Myocyte (in vitro differentiated cells): ENCODE results near the gene CLCA2. TPM values are rescaled to one million over a fixed set of nuclear protein-coding genes. Genes with fewer than 3 reads are reported as not detected.

ENCODE experiments used
- DNase-seq: peaks from one replicate; pipeline ENCODE4 v3.0.0-alpha.2; 2012; ENCODE audit warnings: low read depth
- total RNA-seq: library from RNA; depleted of rRNA; stranded (reverse); fragments of >200 nt; gene quantifications from 2 replicates; pipeline ENCODE4 v1.2.3, GENCODE V29; 2014

The CLCA2 gene
- total RNA-seq, 1 donor from 2014 or later, result 0.62 TPM

- peak; percentile 23 for DNase-seq
Measured at GRCh38 chr1:86429122-86429725, 5.3 kb downstream of the CLCA2 start.

DNA sequence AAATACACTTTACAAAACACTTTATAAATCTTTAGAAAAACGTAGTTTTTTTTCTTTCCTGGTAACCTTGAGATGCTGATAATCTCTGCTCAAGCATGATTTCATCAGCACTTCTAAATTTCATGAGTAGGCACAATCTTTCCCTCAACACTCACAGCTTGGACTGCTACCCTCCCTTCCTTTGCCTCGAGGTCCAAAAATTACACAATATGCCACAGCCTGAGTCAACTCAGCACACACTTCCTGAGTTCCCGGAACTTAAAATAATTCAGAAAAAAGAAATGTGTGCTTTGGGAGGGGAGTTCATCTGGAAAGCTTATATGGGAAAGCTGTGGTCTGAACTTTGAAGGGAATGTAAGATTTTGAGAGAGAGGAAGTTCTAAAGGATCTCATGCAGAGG lies 5.9 kb downstream of the CLCA2 start:
- DNase-seq, result peak; percentile 73

DNA sequence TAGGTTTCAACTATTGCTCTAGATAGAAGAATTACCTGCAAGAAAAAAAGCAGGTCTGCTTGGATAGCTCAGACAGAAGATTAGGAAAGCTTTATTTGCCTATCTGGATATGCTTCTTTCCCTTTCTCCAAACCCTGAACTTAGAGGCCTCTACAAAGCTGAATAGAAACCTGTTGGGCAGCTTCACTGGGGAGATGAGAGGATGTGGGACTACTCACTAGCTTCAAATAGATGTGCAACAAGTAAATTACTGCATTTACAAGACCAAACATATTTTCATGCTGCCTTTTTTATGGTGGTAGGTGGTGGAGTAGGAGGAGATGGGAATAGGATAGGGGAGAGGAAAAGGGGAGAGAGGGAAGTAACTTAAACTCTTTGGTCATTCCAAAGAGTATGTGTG lies 6.4 kb downstream of the CLCA2 start:
- DNase-seq, result no peak

GRCh38 chr1:86434059-86434458 lies 10.1 kb downstream of the CLCA2 start:
- no peak for DNase-seq

DNA sequence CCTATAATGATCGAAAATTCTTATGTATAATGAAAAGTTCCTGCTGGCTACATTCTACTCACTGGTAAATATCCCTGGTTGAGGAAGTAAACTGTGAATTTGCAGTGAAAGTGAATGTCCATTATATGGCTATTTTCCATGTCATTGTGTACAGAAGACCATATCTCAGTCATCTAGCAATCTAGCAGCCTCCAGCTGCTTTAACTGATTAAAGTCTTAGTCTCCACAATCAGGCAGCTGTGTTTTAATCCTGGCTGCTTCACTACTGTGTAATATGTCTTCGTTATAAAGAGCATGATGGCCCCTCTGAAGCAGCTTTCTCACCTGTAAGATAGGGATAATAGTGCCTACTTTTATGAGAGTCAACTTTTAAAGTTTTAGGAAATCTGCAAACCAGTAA lies 11.4 kb downstream of the CLCA2 start:
- DNase-seq, result no peak

- DNase-seq, result no peak
Measured at GRCh38 chr1:86436041-86436440, 12.1 kb downstream of the CLCA2 start.

GRCh38 chr1:86441581-86441980 lies 17.6 kb downstream of the CLCA2 start:
- no peak for DNase-seq

GRCh38 chr1:86441997-86442396 lies 18.0 kb downstream of the CLCA2 start:
- no peak for DNase-seq

GRCh38 chr1:86445919-86446318 lies 21.9 kb downstream of the CLCA2 start:
- no peak for DNase-seq

DNA sequence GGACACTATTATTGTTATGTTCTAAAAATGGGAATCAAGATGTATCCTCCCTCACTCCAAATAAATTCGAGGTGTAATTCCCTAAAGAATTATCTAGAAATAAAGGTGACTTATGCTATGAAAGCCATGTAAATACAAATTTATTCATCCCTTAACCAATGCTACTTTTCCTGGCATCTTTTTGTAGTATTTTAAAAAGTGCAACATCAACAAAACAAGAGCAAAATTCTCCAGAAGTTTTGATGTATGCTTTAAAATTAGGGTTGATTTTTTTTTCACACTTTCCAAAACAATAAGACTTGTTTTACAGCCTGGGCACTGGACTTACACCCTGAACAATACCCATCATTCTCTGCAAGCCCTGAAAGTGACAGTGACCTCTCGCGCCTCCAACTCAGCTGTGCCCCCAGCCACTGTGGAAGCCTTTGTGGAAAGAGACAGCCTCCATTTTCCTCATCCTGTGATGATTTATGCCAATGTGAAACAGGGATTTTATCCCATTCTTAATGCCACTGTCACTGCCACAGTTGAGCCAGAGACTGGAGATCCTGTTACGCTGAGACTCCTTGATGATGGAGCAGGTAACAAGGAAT lies 23.3 kb downstream of the CLCA2 start:
- DNase-seq, result no peak

DNA sequence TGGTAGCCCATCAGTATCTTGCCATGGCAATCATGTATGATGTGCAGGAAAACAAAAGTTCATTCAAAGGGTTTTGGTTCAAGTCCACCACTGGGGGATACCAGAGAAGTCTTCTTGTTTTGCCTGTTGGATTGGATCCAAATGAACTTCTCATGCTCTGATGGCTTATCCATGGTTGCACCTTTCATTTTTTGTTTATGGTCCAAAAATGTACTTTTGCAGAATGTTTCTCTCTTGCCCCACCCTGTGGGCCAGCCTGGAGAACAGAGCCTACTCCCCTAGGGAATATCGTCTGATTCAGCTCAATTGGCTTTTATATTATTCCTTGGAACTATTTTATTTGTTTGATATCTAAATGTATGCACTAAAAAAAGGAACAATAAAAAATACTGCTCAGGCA lies 24.7 kb downstream of the CLCA2 start:
- no peak for DNase-seq

GRCh38 chr1:86449103-86449502 lies 25.1 kb downstream of the CLCA2 start:
- no peak for DNase-seq

GRCh38 chr1:86450847-86451246 lies 26.9 kb downstream of the CLCA2 start:
- DNase-seq, result no peak

- DNase-seq, result no peak
Measured at GRCh38 chr1:86453664-86454063, 29.7 kb downstream of the CLCA2 start.

- no peak for DNase-seq
Measured at GRCh38 chr1:86455073-86455472, 31.1 kb downstream of the CLCA2 start.

DNA sequence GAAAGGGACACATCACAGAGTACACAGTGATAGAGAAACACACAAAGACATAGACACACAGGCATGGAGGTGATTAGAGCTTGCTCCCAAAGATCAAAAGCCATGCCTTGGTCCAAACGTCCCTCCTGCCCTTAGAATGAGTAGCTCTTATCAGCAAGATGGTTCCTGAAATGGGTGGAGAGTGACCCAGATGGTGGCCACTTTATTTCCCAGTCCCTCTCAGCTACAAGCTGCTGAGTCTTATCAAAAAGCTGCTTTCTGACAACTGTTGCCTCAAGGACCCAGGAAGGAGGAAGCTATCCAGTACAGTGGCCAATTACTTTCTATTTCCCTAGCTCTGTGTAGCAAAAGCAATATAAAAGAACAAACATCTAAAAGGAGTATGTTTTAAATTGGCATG lies 37.0 kb downstream of the CLCA2 start:
- no peak for DNase-seq

DNA sequence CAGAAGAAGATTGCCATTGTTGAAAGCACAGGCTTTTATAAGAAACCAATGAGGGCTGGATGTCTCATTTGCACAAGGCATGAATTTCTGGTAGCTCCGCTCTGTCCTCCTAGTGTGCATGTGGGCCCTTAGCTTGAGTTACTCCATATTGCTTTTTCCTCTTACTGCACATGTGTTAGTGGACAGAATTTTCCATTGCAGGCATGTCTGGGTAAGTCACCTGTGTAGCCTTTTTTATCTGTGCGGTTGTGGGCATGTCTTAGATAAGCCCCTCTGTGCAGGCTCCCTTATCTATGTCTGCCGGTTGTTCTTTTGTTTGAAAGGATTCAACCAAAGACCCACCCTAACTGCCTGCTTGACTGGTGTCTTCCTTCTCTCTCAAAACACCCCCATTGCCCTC lies 37.5 kb downstream of the CLCA2 start:
- DNase-seq, result no peak

GRCh38 chr1:86464819-86465218 lies 40.8 kb downstream of the CLCA2 start:
- DNase-seq, result no peak

GRCh38 chr1:86466109-86466844 lies 42.3 kb downstream of the CLCA2 start:
- DNase-seq, result no peak

DNA sequence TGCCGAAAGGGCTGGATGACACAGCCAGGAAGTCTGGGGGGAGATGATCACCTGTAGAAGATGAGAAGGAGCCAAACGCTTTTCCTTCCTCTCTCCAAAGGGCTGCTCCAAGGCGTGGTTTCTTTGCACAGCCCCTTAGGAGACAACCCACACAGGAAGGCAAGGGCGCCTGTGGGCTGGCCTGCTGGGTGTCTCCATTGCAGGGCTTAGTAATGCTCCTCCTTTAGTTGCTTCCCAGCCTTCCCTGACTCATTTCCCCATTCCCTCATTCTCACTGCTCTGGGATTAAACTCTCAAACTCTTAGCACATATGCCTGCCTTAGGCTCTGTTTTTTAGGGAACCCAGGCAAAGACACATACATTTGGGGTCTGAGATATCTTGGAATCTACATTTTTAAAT lies 43.0 kb downstream of the CLCA2 start:
- no peak for DNase-seq

- no peak for DNase-seq
Measured at GRCh38 chr1:86468501-86468977, 44.6 kb downstream of the CLCA2 start, which contains the start of gene CLCA1. TSS of gene CLCA1 (plus strand) at chr1:86468927. CDS start at chr1:86468972, 45 bp downstream.

- DNase-seq, result no peak
Measured at GRCh38 chr1:86470859-86471258, 46.9 kb downstream of the CLCA2 start.

DNA sequence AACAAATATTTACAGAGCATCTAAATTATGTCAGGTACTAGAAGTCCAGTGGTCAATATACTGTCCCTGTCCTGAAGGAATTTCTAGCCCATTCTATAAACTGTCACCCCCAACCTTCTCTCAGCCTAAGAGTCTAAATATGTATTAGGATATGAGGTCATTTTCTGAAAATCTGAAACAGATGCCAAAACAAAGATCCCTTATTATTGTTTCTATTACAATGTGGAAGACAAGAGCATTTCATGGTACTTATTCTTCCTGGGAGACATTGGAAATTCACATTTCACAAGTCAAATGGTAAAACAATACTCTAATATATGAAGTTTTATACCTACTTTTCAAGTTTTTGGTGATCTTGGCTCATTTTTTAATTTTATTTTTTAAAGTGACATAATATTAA lies 47.3 kb downstream of the CLCA2 start:
- no peak for DNase-seq
